ENCODE measurements around the gene PRPH.

PRPH gene

DNA sequence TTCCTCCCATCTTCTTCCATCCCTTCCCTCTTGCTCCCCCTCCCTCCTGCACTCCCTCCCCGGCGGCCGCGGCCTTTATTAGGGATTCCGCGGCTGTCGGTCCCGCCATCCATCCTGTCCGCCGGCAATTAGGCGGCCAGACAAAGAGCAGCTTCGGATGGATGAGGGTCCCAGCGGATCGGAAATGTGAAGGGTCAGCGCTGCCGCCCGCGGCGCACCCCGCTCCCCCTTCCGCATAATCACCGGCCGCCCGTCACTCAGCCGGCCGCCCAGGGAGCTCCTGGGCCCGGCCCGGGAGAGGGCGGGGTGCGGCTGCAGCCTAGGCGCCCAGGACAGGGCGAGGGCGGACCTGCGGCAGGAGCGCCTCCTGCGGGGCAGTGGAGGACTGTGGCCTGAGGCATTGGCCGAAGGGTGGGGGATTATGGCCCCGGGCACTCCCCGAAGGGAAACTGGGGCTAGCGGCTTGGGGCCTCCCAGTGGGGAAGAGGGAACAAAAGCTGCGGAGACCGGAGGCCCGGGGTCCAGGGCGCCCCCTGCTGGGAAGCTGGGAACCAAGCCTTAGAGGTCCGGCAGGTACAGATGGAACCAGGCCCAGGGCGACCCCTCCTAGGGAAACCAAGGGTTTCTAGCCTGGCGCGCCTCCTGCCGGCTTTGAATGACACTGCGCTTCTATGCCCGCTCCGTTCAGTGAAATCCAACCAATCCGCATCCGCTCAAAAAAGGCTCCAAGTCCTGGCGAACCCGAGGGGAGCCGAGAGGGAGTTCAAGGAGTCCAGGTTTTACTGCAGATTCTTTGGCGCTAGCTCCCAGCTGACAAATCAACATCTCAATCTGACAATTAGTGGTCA lies 47.3 kb downstream of the PRPH start:
- DNase-seq (ENCODE audit: low read depth): no peak

GRCh38 chr12:49342914-49343731 lies 48.2 kb downstream of the PRPH start:
- peak overlapping the region; percentile 33 for H3K4me3 ChIP-seq (ENCODE audit: low read depth, low read length)
- DNase-seq (ENCODE audit: low read depth): no peak

More for the DNA sequence above, 47.3 kb downstream of the PRPH start:
- H3K4me3 ChIP-seq (ENCODE audit: low read depth, low read length): peak overlapping the region; percentile 33

GRCh38 chr12:49344486-49345050 lies 49.6 kb downstream of the PRPH start:
- DNase-seq (ENCODE audit: low read depth): no peak
- no peak overlapping the region for H3K4me3 ChIP-seq (ENCODE audit: low read depth, low read length)

DNA sequence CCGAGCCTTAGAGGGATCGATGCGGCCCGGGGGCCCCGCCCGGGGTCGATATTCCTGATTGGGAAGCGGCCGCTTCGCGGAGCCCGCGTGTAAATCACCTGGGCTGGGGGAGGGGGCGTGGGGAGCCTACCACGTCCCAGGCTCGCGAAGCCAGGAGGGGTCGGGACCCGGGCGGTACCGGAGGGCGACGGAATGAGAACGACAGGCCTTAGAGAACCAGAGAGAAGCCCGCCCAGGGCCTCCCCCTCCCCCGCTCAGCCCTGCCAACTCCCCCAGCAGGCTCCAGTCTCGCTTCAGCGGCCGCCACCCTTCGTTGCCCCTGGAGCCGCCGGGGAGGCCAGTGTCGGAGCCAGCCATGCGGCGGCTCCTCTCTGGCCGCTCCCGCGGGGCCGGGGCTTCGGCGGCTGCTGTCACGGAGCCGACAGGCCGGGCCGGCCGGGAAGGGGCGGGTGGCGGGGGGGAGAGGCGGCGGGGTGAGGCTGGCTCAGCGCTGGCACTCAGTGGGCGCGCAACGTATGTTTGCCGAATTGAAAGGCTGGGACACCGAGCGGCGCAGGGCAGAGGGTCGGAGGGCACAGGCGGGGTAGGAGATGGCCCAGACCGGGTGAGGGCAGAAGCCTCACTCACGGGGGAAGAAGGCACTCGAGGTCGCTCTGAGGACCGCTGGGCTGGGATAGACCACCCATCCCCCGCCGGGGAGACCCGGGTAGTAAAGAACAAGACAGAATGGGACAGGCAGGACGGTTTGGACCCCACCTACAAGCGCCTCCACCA lies 50.3 kb downstream of the PRPH start:
- no peak for DNase-seq (ENCODE audit: low read depth)

GRCh38 chr12:49345825-49346658 lies 51.1 kb downstream of the PRPH start:
- H3K4me3 ChIP-seq (ENCODE audit: low read depth, low read length): peak overlapping the region; percentile 42
- DNase-seq (ENCODE audit: low read depth): no peak

More for the DNA sequence above, 50.3 kb downstream of the PRPH start:
- H3K4me3 ChIP-seq (ENCODE audit: low read depth, low read length): peak overlapping the region; percentile 42

DNA sequence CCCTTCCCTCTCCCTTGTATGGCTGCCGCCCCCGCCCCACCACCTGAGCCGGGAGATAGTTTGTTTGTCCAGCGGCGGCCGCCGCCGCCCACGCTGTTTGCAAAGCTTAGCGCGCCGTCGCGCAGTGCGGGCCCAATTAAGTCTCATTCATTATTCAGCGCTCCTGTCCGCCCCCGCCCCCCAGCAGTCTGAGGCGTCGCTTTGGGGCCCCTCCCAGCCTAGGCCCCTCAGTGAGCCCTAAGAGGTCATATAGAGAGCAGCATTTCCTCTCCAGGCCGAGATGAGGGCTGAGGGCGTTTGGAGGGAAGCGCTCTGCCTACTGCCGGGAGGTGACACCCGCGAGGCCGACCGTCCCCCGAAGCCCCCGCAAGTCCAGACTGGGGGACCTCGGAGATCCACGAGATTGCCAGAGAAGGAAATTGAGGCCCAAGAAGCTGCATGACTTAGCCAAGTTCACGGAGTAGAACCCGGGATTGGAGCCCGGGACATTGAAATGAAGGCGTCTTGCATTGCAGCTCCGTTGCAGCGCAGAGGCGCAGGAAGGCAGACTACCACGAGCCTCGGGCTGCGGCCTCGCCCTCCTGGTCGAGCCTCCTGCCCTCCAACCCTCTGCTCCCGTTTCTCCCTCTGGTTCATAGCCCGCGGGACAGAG lies 51.8 kb downstream of the PRPH start, which contains the start of gene DNAJC22:
TSS of gene DNAJC22 (plus strand) at position 230 of the 652 bp plus-strand sequence. CDS start 1,985 bp downstream, outside the sequence.
- no peak for DNase-seq (ENCODE audit: low read depth)
- peak within 1 kb of the TSS; percentile 42 for H3K4me3 ChIP-seq (ENCODE audit: low read depth, low read length)

- no peak for DNase-seq (ENCODE audit: low read depth)
- H3K4me3 ChIP-seq (ENCODE audit: low read depth, low read length): peak overlapping the region; percentile 21
These were observed 52.6 kb downstream of the PRPH start for GRCh38 chr12:49347311-49348193.
